ENCODE data around the gene COL7A1.

GRCh38 chr3:48629894-48630293 is 34.8 kb upstream of the COL7A1 start:
- TF ChIP-seq YY1 (IDR thresholded peaks at IDR 0.05; ENCODE audit: insufficient read depth, insufficient read length) (no peak), ZNF274 (IDR thresholded peaks at IDR 0.05; ENCODE audit: low read depth, low read length) (no peak)
